Activated T-cell treated with anti-CD3 and anti-CD28 coated beads, Interleukin-2, amount 50 U/mL, for 4 hours (primary cell): Measurements from ENCODE around the gene PTS. TPM values are rescaled to one million over a fixed set of nuclear protein-coding genes. Genes with fewer than 3 reads are reported as not detected.

Source experiments
- ATAC-seq, 2 donors: fragments of 200-7000 bp; cut with Tn5 transposase; one replicate each; pipeline ENCODE4 v1.10.0; 2021
- DNase-seq: peaks from one replicate; pipeline ENCODE4 v3.0.0-alpha.2; 2020
- H3K27me3 Mint-ChIP-seq: one replicate; pipeline ENCODE4 v1.8.0; 2021; ENCODE audit warnings: low read depth, mixed read lengths
- H3K36me3 Mint-ChIP-seq: one replicate; pipeline ENCODE4 v1.8.0; 2022; ENCODE audit warnings: mixed read lengths; ENCODE audit not compliant: insufficient read depth
- H3K4me1 Mint-ChIP-seq: one replicate; pipeline ENCODE4 v1.8.0; 2021; ENCODE audit warnings: low read depth, mixed read lengths
- H3K4me3 Mint-ChIP-seq: one replicate; pipeline ENCODE4 v1.8.0; 2021; ENCODE audit warnings: mild to moderate bottlenecking, moderate library complexity, mixed read lengths
- H3K9me3 Mint-ChIP-seq: one replicate; pipeline ENCODE4 v1.8.0; 2021; ENCODE audit warnings: mixed read lengths
- total RNA-seq, 3 donors: library from RNA; stranded (reverse); gene quantifications; one replicate each; pipeline ENCODE4 v1.2.1, GENCODE V29; 2021

The PTS gene
- total RNA-seq, 3 donors from 2014 or later = 39.0 to 49.4 (median 44.9) TPM

DNA sequence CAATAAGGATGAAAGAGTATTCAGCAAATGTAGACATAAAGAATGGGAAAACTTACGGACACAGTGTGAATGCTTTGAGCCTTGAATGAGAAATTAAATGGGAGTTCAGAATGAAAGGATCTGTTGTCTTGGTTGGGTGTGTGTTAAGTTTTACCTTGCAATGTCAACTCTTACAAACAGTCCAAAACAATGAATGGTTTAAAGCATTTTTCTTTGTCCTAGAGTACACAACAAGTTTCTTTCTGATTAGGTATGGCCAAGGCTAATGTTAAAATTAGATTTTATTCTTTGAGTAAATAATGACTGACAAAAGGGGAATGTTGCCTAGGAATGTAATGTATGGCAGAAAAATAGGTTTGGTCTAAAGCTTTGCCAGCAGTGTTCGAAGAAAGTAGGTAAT lies 2.5 kb downstream of the PTS start:
- Mint-ChIP-seq H3K9me3 (no peaks in the 10 kb centered on the region), H3K36me3 (peaks cover 25% of the 10 kb centered on the region), H3K4me1 (peaks cover 17% of the 10 kb centered on the region), H3K27me3 (no peaks in the 10 kb centered on the region), H3K4me3 (no peak overlapping the region)
- ATAC-seq = no peak
- no peak for DNase-seq

DNA sequence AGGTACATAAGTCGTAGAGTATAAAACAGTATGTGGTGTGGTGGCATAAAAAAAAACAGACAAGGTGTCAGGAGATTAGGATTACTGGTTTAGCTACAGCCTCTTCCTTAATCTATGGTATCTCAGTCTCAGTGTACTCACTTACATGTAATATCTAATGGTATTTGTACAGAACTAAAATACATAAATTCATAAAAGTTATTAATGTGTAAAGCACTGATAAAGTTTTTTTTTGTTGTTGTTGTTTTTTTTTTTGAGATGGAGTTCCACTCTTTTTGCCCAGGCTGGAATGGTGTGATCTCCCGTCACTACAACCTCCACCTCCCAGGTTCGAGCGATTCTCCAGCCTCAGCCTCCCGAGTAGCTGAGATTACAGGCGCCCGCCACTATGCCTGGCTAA lies 2.9 kb downstream of the PTS start:
- Mint-ChIP-seq H3K9me3 (no peaks in the 10 kb centered on the region), H3K4me3 (no peak overlapping the region), H3K4me1 (peaks cover 17% of the 10 kb centered on the region), H3K36me3 (peaks cover 28% of the 10 kb centered on the region), H3K27me3 (no peaks in the 10 kb centered on the region)
- DNase-seq = no peak
- ATAC-seq = no peak

- no peaks in the 10 kb centered on the region for H3K9me3 Mint-ChIP-seq
- H3K4me3 Mint-ChIP-seq = no peak overlapping the region
- H3K36me3 Mint-ChIP-seq = peaks cover 28% of the 10 kb centered on the region
- peaks cover 17% of the 10 kb centered on the region for H3K4me1 Mint-ChIP-seq
- DNase-seq (no peak), ATAC-seq (no peak)
- no peaks in the 10 kb centered on the region for H3K27me3 Mint-ChIP-seq
Measured at GRCh38 chr11:112229746-112230433, 3.7 kb downstream of the PTS start.

DNA sequence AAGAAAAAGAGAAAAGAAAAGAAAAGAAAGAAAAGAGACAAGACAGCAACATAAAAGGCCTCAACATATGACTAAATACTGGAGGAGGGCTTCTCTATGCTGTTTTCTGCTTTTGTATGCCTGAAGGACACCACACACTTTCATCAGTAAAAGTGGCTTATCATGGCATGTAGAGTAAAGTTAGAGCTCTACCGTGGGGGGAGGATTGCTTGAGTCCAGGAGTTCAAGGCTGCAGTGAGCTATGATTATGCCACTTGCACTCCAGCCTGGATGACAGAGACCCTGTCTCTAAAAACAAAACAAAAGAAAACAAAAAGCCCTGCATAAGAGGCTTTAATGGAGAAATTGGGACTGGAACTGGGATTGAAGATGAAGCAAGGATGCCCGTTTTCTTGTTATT lies 5.7 kb downstream of the PTS start:
- no peak overlapping the region for H3K4me3 Mint-ChIP-seq
- peaks cover 13% of the 10 kb centered on the region for H3K4me1 Mint-ChIP-seq
- DNase-seq = no peak
- ATAC-seq = no peak
- no peaks in the 10 kb centered on the region for H3K9me3 Mint-ChIP-seq
- H3K36me3 Mint-ChIP-seq = peaks cover 41% of the 10 kb centered on the region
- H3K27me3 Mint-ChIP-seq = no peaks in the 10 kb centered on the region

DNA sequence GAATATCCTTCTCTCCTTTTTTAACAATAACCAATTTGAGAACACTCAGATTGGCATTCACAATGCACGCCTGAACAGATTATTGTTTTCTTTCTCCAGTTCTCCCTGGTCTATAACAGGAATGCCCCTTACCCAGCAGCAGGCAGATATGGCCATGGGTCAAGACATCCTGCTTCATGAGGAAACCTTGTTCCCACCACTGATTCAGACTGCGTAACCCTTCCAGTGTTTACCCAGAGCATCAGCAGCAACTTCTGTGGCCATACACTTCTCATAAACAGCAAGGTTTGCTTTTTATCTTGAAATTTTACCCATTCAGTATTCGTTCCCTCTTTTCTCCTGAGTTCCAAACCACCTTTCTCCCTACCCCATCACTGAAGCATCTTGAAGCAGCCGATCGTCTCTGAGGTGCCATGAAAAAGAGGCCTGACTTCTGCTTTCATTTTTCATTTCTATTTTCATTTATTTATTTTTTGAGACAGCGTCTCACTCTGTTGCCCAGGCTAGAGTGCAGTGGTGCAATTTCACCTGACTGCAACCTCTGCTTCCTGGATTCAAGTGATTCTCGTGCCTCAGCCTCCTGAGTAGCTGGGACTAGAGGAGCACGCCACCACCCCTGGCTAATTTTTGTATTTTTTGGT lies 9.6 kb downstream of the PTS start:
- Mint-ChIP-seq H3K36me3 (peaks cover 46% of the 10 kb centered on the region), H3K9me3 (no peaks in the 10 kb centered on the region), H3K4me3 (no peak overlapping the region), H3K4me1 (no peaks in the 10 kb centered on the region), H3K27me3 (no peaks in the 10 kb centered on the region)
- DNase-seq = no peak
- no peak for ATAC-seq

DNA sequence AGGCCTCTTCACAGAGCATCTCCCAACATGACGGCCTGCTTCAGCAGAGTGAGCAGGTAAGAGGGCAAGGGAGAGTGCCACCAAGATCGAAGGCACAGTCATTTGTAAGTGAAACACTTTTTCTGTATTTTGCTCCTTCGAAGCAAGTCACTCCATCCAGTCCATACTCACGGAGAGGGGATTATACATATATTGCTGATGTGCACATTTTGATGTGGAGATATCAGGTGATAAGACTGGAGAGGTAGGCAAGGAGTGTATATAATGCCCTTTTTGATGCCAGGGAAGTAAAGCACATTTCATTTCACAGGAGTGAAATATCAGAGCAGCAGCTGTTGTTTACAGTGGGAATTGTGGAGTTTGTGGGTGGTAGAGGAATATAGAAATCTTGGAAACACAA lies 11.2 kb downstream of the PTS start:
- ATAC-seq (no peak), DNase-seq (no peak)
- peaks cover 43% of the 10 kb centered on the region for H3K36me3 Mint-ChIP-seq
- no peak overlapping the region for H3K4me3 Mint-ChIP-seq
- H3K9me3 Mint-ChIP-seq = no peaks in the 10 kb centered on the region
- no peaks in the 10 kb centered on the region for H3K27me3 Mint-ChIP-seq
- no peaks in the 10 kb centered on the region for H3K4me1 Mint-ChIP-seq

GRCh38 chr11:112238041-112238440 lies 11.8 kb downstream of the PTS start:
- ATAC-seq (no peak), DNase-seq (no peak)
- no peaks in the 10 kb centered on the region for H3K9me3 Mint-ChIP-seq
- H3K4me3 Mint-ChIP-seq = no peak overlapping the region
- H3K36me3 Mint-ChIP-seq = peaks cover 48% of the 10 kb centered on the region
- no peaks in the 10 kb centered on the region for H3K27me3 Mint-ChIP-seq
- H3K4me1 Mint-ChIP-seq = no peaks in the 10 kb centered on the region

GRCh38 chr11:112241486-112241885 lies 15.3 kb downstream of the PTS start:
- Mint-ChIP-seq H3K27me3 (no peaks in the 10 kb centered on the region), H3K4me1 (no peaks in the 10 kb centered on the region), H3K36me3 (peaks cover 45% of the 10 kb centered on the region), H3K9me3 (peaks cover 13% of the 10 kb centered on the region), H3K4me3 (no peak overlapping the region)
- DNase-seq (no peak), ATAC-seq (no peak)

DNA sequence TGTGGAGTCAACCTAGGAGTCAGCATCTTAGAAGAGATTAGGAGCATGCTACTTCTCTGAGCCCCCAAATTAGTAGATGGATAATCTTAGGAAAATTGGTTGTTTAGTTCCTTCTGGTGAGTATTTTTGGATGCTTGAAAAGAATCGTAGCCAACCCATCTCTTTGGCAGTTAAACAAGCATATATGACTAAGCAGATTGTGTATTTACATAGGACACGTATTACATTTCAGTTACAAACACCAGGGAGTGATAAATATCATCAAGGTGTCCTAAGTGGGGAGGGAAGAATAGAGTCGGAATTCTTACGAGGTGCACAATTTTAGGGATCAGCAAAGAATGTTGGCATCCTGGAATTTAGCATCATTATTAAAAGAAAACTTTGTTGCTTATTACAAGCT lies 21.0 kb downstream of the PTS start:
- Mint-ChIP-seq H3K9me3 (peaks cover 13% of the 10 kb centered on the region), H3K4me3 (no peak overlapping the region), H3K27me3 (no peaks in the 10 kb centered on the region), H3K4me1 (no peaks in the 10 kb centered on the region), H3K36me3 (peaks cover 21% of the 10 kb centered on the region)
- no peak for ATAC-seq
- DNase-seq = no peak

DNA sequence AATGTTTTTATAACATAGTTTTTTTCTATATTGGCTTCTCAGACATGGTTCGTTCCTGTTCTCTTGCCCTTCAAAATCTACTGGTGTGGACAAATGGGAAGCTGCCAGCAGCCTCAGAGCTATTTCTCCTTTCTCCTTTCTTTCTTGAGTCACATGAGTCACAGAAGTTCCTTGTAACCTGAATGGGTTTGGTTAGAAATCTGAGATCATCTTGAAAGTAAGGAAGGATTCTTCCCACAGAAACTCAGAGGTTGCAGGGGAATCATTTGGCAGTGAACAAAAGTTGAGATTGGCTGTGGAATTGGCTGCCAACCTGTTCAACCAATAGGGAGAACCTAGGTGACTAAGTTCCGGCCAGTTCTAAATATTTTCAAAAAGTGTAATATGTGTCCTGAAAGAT lies 22.0 kb downstream of the PTS start:
- Mint-ChIP-seq H3K4me3 (no peak overlapping the region), H3K36me3 (peaks cover 14% of the 10 kb centered on the region), H3K4me1 (no peaks in the 10 kb centered on the region), H3K27me3 (no peaks in the 10 kb centered on the region), H3K9me3 (peaks cover 13% of the 10 kb centered on the region)
- no peak for ATAC-seq
- no peak for DNase-seq

- Mint-ChIP-seq H3K36me3 (peaks cover 6% of the 10 kb centered on the region), H3K9me3 (peaks cover 4% of the 10 kb centered on the region), H3K4me1 (no peaks in the 10 kb centered on the region), H3K27me3 (no peaks in the 10 kb centered on the region), H3K4me3 (no peak overlapping the region)
- DNase-seq (no peak), ATAC-seq (no peak)
Measured at GRCh38 chr11:112249871-112250610, 23.8 kb downstream of the PTS start.

DNA sequence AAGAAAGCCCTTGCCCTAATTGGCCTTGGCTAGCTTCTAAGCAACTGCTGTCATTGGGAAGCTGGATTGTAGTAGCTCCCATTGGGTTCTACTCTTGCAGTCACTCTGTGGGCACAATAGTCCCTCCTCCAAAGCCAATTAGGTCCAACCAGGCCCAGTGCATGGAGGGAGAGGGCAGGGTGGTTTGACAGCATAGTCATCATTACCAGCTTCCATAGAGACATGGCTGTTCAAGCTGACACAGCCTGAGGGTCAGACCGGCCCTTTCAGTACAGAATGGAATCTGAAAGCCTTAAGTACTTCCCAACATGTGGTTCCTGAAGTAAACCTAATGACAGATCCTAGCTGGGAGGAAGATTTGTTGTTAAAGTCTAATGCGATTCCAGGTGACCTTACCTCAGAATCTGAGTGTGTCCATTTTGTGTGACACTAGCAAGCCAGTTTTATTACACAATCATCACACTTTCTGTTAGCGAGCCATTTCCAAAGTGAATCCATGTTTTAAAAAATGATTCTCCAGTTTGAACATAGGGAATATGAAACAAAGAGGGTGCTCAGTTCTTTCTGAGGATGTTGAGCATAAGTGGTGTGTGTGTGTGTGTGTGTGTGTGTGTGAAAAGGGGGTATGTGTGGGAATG lies 27.5 kb downstream of the PTS start:
- H3K9me3 Mint-ChIP-seq = no peaks in the 10 kb centered on the region
- no peaks in the 10 kb centered on the region for H3K27me3 Mint-ChIP-seq
- ATAC-seq = no peak

DNA sequence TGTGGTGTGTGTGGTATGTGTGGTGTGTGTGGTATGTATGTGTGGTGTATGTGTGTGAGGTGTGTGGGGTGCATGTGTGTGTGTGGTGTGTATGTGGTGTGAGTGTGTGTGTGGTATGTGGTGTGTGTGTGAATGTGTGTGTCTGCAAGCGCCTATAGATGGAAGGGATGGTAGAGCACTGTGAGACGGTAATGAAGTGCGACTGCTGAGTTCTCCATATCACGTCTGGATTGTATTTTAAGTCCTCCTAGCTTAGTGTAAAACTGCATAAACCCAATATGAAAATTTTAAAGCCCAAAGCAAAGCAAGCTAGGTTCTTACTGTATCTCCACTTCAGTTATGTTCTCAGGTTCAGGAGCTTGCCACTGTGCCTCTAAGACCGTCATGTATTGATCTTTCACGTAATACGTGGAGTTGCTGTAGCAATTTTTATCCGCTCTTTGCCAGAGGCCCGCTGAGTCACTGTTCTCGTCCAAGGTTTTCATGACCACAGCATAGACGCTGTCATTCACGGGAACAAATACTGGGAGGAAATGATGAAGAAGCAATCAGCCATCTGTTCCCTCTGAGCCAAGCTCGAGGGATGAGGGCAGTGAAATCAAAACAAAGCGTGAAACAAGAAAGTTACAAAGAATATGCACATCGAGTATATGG lies 29.0 kb downstream of the PTS start:
- no peak for ATAC-seq
- Mint-ChIP-seq H3K9me3 (no peaks in the 10 kb centered on the region), H3K4me1 (no peaks in the 10 kb centered on the region), H3K4me3 (no peak overlapping the region), H3K27me3 (no peaks in the 10 kb centered on the region), H3K36me3 (peaks cover 7% of the 10 kb centered on the region)
- no peak for DNase-seq

More for the DNA sequence above, 27.5 kb downstream of the PTS start:
- Mint-ChIP-seq H3K4me1 (no peaks in the 10 kb centered on the region), H3K36me3 (peaks cover 6% of the 10 kb centered on the region), H3K4me3 (no peak overlapping the region)
- DNase-seq = no peak

DNA sequence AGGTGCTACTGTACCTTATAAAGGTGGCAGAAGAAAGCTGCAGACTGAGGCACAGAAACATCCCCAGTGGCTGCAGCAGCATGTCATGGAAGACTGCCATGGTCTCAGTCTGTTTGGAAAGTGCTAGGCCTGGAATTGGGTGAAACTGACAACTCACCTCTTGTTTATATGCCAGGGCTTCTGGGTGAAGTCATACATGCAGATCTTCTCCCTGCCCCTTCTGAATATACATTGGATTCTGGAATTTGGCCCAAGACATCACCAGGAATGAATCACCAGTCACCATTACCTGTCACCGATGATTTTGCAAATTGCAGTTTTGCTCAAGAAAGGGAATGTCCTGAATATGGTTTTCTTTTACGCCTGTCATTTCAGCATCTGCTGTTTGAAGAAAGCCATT lies 34.3 kb downstream of the PTS start, which contains the start of gene PLET1:
Gene PLET1, minus strand, starts transcription at position 371 of the 400 bp plus-strand sequence. Its CDS starts 271 bp downstream, at position 100.
- no peaks in the 10 kb centered on the region for H3K9me3 Mint-ChIP-seq
- H3K4me1 Mint-ChIP-seq = no peaks in the 10 kb centered on the region

More for the DNA sequence above, 34.3 kb downstream of the PTS start, which contains the start of gene PLET1:
- ATAC-seq (no peak), DNase-seq (no peak)
- Mint-ChIP-seq H3K27me3 (no peaks in the 10 kb centered on the region), H3K4me3 (no peak within 1 kb of the TSS), H3K36me3 (peaks cover 8% of the 10 kb centered on the region)
